GM21447 (cell line): Measurements from ENCODE around the gene LIPT2.

Experiments used
- ATAC-seq: cut with Tn5 transposase; IDR thresholded peaks from one replicate; pipeline ENCODE4 v1.9.1; 2021; ENCODE audit not compliant: unreplicated experiment

The LIPT2 gene

GRCh38 chr11:74466916-74467885, 26.3 kb downstream of the LIPT2 start, which contains the start of gene KCNE3:
TSS of gene KCNE3 (minus strand) at chr11:74467549. CDS start at chr11:74457563, 9,986 bp downstream.
- ATAC-seq = no peak

GRCh38 chr11:74465291-74465708, 28.2 kb downstream of the LIPT2 start:
- no peak for ATAC-seq

GRCh38 chr11:74464746-74465145, 28.8 kb downstream of the LIPT2 start:
- ATAC-seq = no peak

- no peak for ATAC-seq
Measured at GRCh38 chr11:74463216-74463615, 30.3 kb downstream of the LIPT2 start.

GRCh38 chr11:74462631-74463030, 30.9 kb downstream of the LIPT2 start:
- no peak for ATAC-seq

- ATAC-seq = no peak
Measured at GRCh38 chr11:74462009-74462408, 31.5 kb downstream of the LIPT2 start.

- no peak for ATAC-seq
Measured at GRCh38 chr11:74460481-74461154, 32.9 kb downstream of the LIPT2 start.

GRCh38 chr11:74460065-74460464, 33.5 kb downstream of the LIPT2 start:
- no peak for ATAC-seq

GRCh38 chr11:74459584-74459983, 33.9 kb downstream of the LIPT2 start:
- ATAC-seq = no peak

GRCh38 chr11:74457356-74457755, 36.2 kb downstream of the LIPT2 start:
- ATAC-seq = no peak

GRCh38 chr11:74453373-74453975, 40.0 kb downstream of the LIPT2 start:
- ATAC-seq = no peak

GRCh38 chr11:74452366-74452765, 41.2 kb downstream of the LIPT2 start:
- no peak for ATAC-seq

GRCh38 chr11:74450318-74450717, 43.2 kb downstream of the LIPT2 start:
- ATAC-seq = no peak

GRCh38 chr11:74449369-74449931, 44.1 kb downstream of the LIPT2 start:
- ATAC-seq = no peak

- no peak for ATAC-seq
Measured at GRCh38 chr11:74447720-74448119, 45.8 kb downstream of the LIPT2 start.

- no peak for ATAC-seq
Measured at GRCh38 chr11:74446532-74446938, 47.0 kb downstream of the LIPT2 start.

- no peak for ATAC-seq
Measured at GRCh38 chr11:74444173-74444826, 49.2 kb downstream of the LIPT2 start.

- ATAC-seq = no peak
Measured at GRCh38 chr11:74443071-74443864, 50.3 kb downstream of the LIPT2 start.

GRCh38 chr11:74442636-74443035, 50.9 kb downstream of the LIPT2 start:
- ATAC-seq = no peak
